Measurements from ENCODE around the gene TMEM158.

DNA sequence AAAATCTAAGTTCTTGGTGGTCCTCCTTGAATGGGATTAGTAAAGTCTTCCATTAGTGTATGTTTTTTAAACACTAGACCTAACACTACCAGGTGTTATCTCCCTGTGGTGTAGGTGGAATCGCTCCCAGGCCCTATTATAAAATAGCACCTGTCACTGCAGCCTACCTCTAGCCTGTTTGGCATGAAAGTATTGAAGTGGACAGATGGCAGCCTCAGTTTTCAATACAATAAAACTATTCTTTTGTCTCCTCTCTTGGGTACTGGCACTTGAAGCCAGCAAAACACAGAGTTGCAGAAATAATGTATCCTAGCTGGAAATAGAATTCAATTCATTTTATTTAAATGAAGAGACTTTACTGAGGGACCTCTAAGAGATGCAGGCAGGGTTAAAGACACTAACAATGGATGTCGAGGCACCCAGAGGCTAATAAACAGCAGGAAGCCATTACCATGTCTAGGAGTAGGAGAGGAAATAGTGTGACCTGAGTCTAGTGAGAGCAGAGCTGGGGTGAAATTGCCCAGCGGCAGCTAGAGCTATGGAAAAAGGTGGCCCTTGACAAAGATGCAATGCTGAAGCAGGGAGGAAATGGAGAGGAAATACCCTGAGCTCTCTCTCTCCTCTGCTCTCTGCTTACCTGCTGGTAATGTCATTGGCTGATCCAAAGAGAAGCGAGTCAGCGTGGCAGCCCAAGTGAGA is 49.1 kb upstream of the TMEM158 start:
- TF ChIP-seq, protein P1, sequence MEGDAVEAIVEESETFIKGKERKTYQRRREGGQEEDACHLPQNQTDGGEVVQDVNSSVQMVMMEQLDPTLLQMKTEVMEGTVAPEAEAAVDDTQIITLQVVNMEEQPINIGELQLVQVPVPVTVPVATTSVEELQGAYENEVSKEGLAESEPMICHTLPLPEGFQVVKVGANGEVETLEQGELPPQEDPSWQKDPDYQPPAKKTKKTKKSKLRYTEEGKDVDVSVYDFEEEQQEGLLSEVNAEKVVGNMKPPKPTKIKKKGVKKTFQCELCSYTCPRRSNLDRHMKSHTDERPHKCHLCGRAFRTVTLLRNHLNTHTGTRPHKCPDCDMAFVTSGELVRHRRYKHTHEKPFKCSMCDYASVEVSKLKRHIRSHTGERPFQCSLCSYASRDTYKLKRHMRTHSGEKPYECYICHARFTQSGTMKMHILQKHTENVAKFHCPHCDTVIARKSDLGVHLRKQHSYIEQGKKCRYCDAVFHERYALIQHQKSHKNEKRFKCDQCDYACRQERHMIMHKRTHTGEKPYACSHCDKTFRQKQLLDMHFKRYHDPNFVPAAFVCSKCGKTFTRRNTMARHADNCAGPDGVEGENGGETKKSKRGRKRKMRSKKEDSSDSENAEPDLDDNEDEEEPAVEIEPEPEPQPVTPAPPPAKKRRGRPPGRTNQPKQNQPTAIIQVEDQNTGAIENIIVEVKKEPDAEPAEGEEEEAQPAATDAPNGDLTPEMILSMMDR (IDR thresholded peaks at IDR 0.05), result no peak
- TF ChIP-seq EZH2 (IDR thresholded peaks at IDR 0.05) (no peak), EZH2phosphoT487 (IDR thresholded peaks at IDR 0.05) (no peak)
